ENCODE data around the gene SYTL1.

GRCh38 chr1:27348861-27349783 lies 7.3 kb downstream of the SYTL1 start:
- TF ChIP-seq, protein P1, sequence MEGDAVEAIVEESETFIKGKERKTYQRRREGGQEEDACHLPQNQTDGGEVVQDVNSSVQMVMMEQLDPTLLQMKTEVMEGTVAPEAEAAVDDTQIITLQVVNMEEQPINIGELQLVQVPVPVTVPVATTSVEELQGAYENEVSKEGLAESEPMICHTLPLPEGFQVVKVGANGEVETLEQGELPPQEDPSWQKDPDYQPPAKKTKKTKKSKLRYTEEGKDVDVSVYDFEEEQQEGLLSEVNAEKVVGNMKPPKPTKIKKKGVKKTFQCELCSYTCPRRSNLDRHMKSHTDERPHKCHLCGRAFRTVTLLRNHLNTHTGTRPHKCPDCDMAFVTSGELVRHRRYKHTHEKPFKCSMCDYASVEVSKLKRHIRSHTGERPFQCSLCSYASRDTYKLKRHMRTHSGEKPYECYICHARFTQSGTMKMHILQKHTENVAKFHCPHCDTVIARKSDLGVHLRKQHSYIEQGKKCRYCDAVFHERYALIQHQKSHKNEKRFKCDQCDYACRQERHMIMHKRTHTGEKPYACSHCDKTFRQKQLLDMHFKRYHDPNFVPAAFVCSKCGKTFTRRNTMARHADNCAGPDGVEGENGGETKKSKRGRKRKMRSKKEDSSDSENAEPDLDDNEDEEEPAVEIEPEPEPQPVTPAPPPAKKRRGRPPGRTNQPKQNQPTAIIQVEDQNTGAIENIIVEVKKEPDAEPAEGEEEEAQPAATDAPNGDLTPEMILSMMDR (IDR thresholded peaks at IDR 0.05): no peak
- TF ChIP-seq POLR2A (IDR thresholded peaks at IDR 0.05): no peak

Data from uterus (tissue), 2 donors.